ENCODE results near the gene PCMTD2. TPM values are rescaled to one million over a fixed set of nuclear protein-coding genes. Genes with fewer than 3 reads are reported as not detected.

The PCMTD2 gene
- total RNA-seq, 2 donors from 2014 or later, result 55.9 to 113 TPM

GRCh38 chr20:64239449-64240242 is 15.9 kb upstream of the PCMTD2 start:
- Histone ChIP-seq H3K9me3 (no peaks in the 10 kb centered on the region), H3K4me1 (ENCODE audit: control insufficient read depth in 1 of 2, low read depth in 2 of 2) (no peaks in the 10 kb centered on the region), H3K27ac (no peak overlapping the region), H3K4me3 (no peak overlapping the region), H3K27me3 (replicated peaks; ENCODE audit: insufficient read depth) (no peaks in the 10 kb centered on the region), H3K36me3 (no peaks in the 10 kb centered on the region)
- DNase-seq (ENCODE audit: low spot score), result no peak
- ATAC-seq (ENCODE audit: insufficient number of reproducible peaks, low FRiP score, low read depth), result no peak
- no peak for TF ChIP-seq CTCF (IDR thresholded peaks at IDR 0.05)

GRCh38 chr20:64240243-64241015 is 15.1 kb upstream of the PCMTD2 start:
- no peak for TF ChIP-seq CTCF (IDR thresholded peaks at IDR 0.05)
- Histone ChIP-seq H3K9me3 (no peaks in the 10 kb centered on the region), H3K4me1 (ENCODE audit: control insufficient read depth in 1 of 2, low read depth in 2 of 2) (no peaks in the 10 kb centered on the region), H3K27me3 (replicated peaks; ENCODE audit: insufficient read depth) (no peaks in the 10 kb centered on the region), H3K27ac (no peak overlapping the region), H3K4me3 (no peak overlapping the region), H3K36me3 (no peaks in the 10 kb centered on the region)
- ATAC-seq (ENCODE audit: insufficient number of reproducible peaks, low FRiP score, low read depth) (no peak), DNase-seq (ENCODE audit: low spot score) (no peak)

GRCh38 chr20:64241061-64241460 is 14.5 kb upstream of the PCMTD2 start:
- H3K4me3 ChIP-seq, result no peak overlapping the region
- H3K4me1 ChIP-seq (ENCODE audit: control insufficient read depth in 1 of 2, low read depth in 2 of 2), result no peaks in the 10 kb centered on the region
- DNase-seq (ENCODE audit: low spot score), result no peak
- no peak for ATAC-seq (ENCODE audit: insufficient number of reproducible peaks, low FRiP score, low read depth)
- TF ChIP-seq CTCF (IDR thresholded peaks at IDR 0.05), result no peak
- no peaks in the 10 kb centered on the region for H3K36me3 ChIP-seq
- H3K27ac ChIP-seq, result no peak overlapping the region
- no peaks in the 10 kb centered on the region for H3K27me3 ChIP-seq (replicated peaks; ENCODE audit: insufficient read depth)
- H3K9me3 ChIP-seq, result no peaks in the 10 kb centered on the region

GRCh38 chr20:64242003-64242796 is 13.3 kb upstream of the PCMTD2 start:
- DNase-seq (ENCODE audit: low spot score) (no peak), ATAC-seq (ENCODE audit: insufficient number of reproducible peaks, low FRiP score, low read depth) (no peak)
- H3K27me3 ChIP-seq (replicated peaks; ENCODE audit: insufficient read depth), result no peaks in the 10 kb centered on the region
- H3K27ac ChIP-seq, result no peak overlapping the region
- no peaks in the 10 kb centered on the region for H3K9me3 ChIP-seq
- no peaks in the 10 kb centered on the region for H3K4me1 ChIP-seq (ENCODE audit: control insufficient read depth in 1 of 2, low read depth in 2 of 2)
- H3K4me3 ChIP-seq, result no peak overlapping the region
- no peak for TF ChIP-seq CTCF (IDR thresholded peaks at IDR 0.05)
- no peaks in the 10 kb centered on the region for H3K36me3 ChIP-seq
